D721Med (cell line): ENCODE data around the gene CEBPA.
A peak's percentile ranks its signal among the peaks of the same experiment; 100 is the strongest.

Experiments used
- DNase-seq: peaks from one replicate; pipeline ENCODE4 v3.0.0; 2011; ENCODE audit warnings: low spot score; ENCODE audit not compliant: insufficient read length
- FAIRE-seq: peaks from 2 replicates; lab custom pipeline; 2011; peaks lifted over from hg19 to GRCh38; lab: Jason Lieb, UNC
- TF ChIP-seq, protein P1 (sequence below): IDR thresholded peaks from 2 replicates; pipeline ENCODE4 v1.5.1; 2012; ENCODE audit warnings: mild to moderate bottlenecking, control low read depth; ENCODE audit not compliant: insufficient read depth; ENCODE audit errors: missing control alignments

The CEBPA gene

DNA sequence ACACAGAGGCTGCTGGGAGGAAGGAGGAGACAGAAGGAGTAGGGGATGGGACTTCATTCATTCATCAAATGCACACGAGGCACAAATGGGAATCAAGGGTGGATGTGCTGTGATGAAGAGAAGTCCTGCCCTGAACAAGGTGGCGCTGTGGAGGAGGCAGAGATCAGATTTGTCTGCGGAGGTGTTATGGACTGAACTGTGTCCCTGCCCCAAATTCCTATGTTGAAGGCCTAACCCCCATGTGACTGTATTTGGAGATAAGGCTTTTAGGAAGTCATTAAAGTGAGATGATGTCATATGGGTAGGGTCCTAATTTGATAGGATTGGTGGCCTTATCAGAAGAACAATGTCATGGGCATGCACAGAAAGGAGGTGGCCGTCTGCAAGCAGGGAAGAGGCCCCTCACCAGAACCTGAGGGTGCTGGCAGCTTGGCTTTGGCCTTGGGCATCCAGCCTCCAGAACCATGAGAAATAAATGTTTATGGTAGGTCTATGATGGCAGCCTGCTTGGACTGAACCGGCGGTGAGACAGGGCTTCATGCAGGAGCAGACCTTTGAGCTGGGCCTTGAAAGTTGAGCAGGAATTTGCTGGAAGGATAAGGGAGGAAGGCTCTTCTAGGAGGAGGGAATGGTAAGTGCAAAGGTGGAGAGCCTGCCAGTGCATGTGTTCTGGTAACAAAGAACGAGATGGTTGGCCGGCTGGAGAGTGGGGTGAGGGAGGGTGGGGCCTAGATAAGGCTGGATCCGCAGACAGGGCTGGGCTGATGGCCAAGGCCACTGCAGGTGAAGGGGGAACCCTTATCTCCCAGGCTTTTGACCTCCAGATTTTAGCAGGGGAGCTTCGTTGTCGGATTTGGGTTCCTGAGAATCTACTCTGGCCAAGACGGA, 2.7 kb upstream of the CEBPA start:
- FAIRE-seq (no peak), DNase-seq (no peak)
- TF ChIP-seq, protein P1, sequence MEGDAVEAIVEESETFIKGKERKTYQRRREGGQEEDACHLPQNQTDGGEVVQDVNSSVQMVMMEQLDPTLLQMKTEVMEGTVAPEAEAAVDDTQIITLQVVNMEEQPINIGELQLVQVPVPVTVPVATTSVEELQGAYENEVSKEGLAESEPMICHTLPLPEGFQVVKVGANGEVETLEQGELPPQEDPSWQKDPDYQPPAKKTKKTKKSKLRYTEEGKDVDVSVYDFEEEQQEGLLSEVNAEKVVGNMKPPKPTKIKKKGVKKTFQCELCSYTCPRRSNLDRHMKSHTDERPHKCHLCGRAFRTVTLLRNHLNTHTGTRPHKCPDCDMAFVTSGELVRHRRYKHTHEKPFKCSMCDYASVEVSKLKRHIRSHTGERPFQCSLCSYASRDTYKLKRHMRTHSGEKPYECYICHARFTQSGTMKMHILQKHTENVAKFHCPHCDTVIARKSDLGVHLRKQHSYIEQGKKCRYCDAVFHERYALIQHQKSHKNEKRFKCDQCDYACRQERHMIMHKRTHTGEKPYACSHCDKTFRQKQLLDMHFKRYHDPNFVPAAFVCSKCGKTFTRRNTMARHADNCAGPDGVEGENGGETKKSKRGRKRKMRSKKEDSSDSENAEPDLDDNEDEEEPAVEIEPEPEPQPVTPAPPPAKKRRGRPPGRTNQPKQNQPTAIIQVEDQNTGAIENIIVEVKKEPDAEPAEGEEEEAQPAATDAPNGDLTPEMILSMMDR = no peak

DNA sequence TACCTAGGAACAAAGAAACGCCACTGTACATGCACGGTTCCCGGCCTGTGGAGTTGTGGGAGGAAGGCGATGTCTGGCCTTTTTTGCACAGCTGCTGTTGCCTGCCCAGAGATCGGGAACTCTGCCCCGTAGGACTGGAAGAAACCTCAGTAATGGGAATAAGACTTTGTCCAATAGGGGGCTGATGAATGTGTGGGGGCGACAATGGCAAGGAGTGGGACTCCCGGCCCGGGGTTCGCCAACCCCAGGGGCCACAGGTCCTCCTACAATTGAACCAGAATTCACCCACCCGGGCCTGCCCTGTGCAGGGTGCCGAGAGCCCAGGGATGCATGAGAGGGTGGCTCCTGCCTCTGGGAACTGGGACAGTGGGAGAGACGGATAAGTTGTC, 2.0 kb upstream of the CEBPA start:
- peak; percentile 9 for DNase-seq
- FAIRE-seq = no peak
- TF ChIP-seq, protein P1 = no peak

DNA sequence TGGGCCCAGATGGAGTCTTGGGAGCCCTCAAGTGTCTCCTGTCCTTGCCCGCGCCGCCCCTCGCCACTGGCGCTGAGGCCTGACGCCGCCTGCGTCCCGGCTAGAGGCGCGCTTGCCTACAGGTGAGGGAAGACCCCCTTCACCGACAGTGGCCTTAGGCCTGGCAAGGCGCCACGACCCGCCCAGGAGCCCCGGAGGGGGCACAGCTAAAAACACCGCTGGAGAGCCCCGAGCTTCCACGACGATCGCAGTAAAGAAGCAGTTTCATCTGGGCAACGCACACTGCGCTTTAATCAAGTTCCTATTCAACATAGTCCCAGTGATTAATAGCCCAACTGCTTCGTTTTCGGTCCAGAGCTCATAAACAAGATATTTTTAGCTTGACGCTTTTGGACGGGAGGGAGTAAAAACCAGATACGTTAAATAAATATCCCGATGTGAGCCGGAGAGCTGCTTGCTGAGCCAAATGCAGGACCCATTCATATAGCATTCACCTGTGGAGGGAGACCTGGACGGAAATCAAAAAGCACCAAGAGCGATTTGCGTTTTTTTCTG, 1.5 kb upstream of the CEBPA start:
- TF ChIP-seq, protein P1 = no peak
- FAIRE-seq = no peak
- DNase-seq = peak; percentile 5

DNA sequence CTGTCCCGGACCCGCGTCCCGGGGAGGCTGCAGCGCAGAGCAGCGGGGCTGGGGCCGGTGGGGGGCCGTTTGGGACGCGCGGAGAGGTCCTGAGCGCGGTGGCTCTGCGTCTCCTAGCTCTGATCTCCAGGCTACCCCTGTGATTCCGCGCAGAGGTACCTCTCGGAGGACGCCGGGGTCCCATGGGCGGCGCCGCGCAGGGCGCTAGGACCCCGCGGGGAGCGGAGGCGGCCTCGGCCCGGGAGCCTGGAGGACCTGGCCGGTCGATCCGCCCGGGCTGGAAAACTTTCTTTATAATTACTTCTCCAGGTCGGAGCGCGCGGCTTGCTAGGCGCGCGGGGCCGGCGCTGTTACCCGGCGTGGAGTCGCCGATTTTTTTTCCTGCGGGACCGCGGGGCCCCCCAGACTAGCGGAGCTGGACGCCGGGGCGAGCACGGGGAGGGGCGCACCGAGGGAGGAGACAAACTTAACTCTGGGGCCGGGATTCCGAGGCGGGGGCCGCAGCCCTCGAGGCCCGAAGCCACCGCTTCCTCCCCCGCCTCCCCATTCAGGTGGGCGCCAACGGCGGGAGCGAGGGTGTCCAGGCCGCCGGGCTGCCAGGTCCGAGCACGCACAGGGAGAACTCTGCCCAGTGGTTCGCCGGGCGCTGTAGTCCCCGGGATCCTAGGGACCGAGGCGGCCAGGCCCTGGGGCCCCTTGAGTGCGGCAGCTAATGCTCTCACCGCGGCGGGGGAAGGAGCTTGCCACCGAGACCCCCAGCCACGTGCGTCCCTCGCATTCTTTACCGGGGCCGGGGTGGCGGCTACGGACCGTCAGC, 848 bp upstream of the CEBPA start:
- TF ChIP-seq, protein P1 = no peak
- no peak for FAIRE-seq
- DNase-seq = peak; percentile 55

DNA sequence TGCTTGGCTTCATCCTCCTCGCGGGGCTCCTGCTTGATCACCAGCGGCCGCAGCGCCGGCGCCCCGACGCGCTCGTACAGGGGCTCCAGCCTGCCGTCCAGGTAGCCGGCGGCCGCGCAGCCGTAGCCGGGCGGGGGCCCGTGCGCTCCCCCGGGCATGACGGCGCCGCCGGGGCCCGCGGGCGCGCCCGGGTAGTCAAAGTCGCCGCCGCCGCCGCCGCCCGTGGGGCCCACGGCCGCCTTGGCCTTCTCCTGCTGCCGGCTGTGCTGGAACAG, 497 bp downstream of the CEBPA start:
- peak; percentile 8 for DNase-seq
- TF ChIP-seq, protein P1 = no peak
- no peak for FAIRE-seq

DNA sequence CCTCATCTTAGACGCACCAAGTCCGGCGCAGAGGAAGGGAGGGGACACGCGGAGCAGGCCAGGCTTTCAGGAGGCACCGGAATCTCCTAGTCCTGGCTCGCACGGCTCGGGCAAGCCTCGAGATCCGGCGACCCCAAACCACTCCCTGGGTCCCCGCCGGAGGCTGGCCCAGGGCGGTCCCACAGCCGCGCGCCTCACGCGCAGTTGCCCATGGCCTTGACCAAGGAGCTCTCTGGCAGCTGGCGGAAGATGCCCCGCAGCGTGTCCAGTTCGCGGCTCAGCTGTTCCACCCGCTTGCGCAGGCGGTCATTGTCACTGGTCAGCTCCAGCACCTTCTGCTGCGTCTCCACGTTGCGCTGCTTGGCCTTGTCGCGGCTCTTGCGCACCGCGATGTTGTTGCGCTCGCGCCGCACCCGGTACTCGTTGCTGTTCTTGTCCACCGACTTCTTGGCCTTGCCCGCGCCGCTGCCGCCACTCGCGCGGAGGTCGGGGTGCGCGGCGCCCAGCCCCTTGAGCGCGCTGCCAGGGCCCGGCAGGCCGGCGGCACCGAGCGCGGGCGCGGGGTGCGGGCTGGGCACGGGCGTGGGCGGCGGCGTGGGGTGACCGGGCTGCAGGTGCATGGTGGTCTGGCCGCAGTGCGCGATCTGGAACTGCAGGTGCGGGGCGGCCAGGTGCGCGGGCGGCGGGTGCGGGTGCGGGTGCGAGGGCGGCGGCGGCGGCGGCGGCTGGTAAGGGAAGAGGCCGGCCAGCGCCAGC, 1.0 kb downstream of the CEBPA start:
- DNase-seq (peak; percentile 7), FAIRE-seq (no peak)
- TF ChIP-seq, protein P1 = no peak
